ENCODE data around the gene FHOD3. TPM values are rescaled to one million over a fixed set of nuclear protein-coding genes. Genes with fewer than 3 reads are reported as not detected.

The FHOD3 gene
- total RNA-seq, 2 donors from 2014 or later, result 19.8 to 24.9 TPM

DNA sequence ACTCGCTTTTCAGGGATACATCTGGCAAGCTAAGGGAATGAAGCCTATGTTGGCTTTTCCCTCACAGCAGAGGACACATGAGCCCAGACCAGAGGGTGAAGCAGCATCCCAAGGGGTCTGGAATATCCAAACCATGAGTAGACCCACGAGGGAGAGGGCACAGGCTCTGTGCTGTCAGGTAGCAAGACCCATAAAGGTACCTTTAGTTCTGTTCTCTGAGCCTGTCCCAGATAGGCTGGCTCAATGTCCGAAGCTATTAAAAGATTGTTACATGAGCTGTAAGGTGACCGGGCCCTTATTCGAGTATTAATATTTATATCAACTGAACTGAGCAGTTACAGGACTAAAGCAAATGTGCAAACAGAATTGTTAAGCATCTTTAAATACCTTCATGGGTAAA, 479.1 kb downstream of the FHOD3 start:
- TF ChIP-seq, protein P1, sequence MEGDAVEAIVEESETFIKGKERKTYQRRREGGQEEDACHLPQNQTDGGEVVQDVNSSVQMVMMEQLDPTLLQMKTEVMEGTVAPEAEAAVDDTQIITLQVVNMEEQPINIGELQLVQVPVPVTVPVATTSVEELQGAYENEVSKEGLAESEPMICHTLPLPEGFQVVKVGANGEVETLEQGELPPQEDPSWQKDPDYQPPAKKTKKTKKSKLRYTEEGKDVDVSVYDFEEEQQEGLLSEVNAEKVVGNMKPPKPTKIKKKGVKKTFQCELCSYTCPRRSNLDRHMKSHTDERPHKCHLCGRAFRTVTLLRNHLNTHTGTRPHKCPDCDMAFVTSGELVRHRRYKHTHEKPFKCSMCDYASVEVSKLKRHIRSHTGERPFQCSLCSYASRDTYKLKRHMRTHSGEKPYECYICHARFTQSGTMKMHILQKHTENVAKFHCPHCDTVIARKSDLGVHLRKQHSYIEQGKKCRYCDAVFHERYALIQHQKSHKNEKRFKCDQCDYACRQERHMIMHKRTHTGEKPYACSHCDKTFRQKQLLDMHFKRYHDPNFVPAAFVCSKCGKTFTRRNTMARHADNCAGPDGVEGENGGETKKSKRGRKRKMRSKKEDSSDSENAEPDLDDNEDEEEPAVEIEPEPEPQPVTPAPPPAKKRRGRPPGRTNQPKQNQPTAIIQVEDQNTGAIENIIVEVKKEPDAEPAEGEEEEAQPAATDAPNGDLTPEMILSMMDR (IDR thresholded peaks at IDR 0.05), result no peak
- Histone ChIP-seq H3K27me3 (replicated peaks; ENCODE audit: insufficient read depth) (no peaks in the 10 kb centered on the region), H3K27ac (no peak overlapping the region), H3K4me1 (ENCODE audit: control insufficient read depth in 1 of 2, low read depth in 2 of 2) (peaks cover 0 to 10% of the 10 kb centered on the region in 2 donors), H3K4me3 (no peak overlapping the region), H3K9me3 (no peaks in the 10 kb centered on the region), H3K36me3 (peaks cover 3% of the 10 kb centered on the region)
- DNase-seq (ENCODE audit: low spot score), result no peak
- no peak for ATAC-seq (ENCODE audit: insufficient number of reproducible peaks, low FRiP score, low read depth)

DNA sequence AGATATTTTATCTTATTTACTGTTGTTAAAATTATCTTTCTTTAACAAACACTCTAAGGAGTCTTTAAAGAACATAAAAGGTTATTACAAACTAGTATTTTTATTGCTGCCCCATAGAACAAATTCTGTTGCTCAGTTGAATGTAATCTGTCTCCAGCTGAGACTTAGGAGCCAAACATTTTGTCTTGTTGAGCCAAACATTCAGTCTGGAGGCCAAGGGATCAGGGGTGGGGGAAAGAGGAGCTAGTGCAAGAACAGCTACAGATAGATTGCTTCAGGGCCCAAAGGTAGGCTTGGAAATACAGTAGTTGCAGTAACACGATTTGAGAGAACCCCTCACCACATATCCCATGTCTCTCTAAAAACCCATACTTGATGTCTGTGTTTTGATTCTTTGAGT, 480.1 kb downstream of the FHOD3 start:
- Histone ChIP-seq H3K27me3 (replicated peaks; ENCODE audit: insufficient read depth) (no peaks in the 10 kb centered on the region), H3K4me3 (no peak overlapping the region), H3K9me3 (no peaks in the 10 kb centered on the region), H3K4me1 (ENCODE audit: control insufficient read depth in 1 of 2, low read depth in 2 of 2) (peaks cover 0 to 10% of the 10 kb centered on the region in 2 donors), H3K36me3 (peaks cover 3% of the 10 kb centered on the region), H3K27ac (no peak overlapping the region)
- DNase-seq (ENCODE audit: low spot score) (no peak), ATAC-seq (ENCODE audit: insufficient number of reproducible peaks, low FRiP score, low read depth) (no peak)
- TF ChIP-seq, protein P1 (IDR thresholded peaks at IDR 0.05), result no peak

DNA sequence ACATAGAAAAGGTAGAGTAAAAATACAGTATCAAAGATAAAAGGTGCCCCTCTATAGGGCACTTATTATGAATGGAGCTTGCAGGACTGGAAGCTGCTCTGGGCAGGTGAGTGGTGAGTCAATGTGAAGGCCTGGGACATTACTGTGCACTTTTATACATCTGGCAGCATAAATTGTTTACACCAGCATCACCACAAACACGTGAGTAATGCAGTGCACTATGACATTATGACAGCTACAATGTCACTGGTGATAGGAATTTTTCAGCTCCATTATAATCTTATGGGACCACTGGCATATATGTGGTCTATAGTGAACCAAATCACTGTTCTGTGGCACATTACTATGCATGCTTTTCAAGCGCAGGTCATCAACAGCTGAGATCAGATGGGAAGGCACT, 483.2 kb downstream of the FHOD3 start:
- Histone ChIP-seq H3K36me3 (peaks cover 3% of the 10 kb centered on the region), H3K9me3 (no peaks in the 10 kb centered on the region), H3K4me1 (ENCODE audit: control insufficient read depth in 1 of 2, low read depth in 2 of 2) (peaks cover 0 to 3% of the 10 kb centered on the region in 2 donors), H3K27ac (no peak overlapping the region), H3K27me3 (replicated peaks; ENCODE audit: insufficient read depth) (no peaks in the 10 kb centered on the region), H3K4me3 (no peak overlapping the region)
- ATAC-seq (ENCODE audit: insufficient number of reproducible peaks, low FRiP score, low read depth) (no peak), DNase-seq (ENCODE audit: low spot score) (no peak)
- TF ChIP-seq, protein P1 (IDR thresholded peaks at IDR 0.05), result no peak

DNA sequence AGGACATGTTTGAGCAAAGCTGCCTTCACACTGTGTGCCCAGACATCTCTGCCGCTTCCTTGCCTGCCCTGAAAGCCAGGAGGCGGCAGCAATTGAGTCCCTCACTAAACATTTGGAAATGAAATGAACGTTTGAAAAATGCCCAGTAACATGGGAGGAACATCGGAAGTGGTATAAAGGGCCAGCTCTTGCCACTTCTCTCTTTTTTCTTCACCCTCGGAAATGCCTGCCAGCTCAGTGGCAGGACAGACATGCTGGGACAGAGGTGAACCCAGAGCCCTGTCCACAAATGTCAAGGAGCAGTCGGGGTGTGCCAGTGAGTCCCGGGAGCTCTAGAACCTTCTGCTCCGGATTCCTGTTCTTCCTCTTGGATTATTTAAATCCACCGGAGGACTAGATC, 485.2 kb downstream of the FHOD3 start:
- ATAC-seq (ENCODE audit: insufficient number of reproducible peaks, low FRiP score, low read depth) (no peak), DNase-seq (ENCODE audit: low spot score) (no peak)
- Histone ChIP-seq H3K27ac (no peak overlapping the region), H3K27me3 (replicated peaks; ENCODE audit: insufficient read depth) (no peaks in the 10 kb centered on the region), H3K4me3 (no peak overlapping the region), H3K9me3 (no peaks in the 10 kb centered on the region), H3K36me3 (peaks cover 3% of the 10 kb centered on the region), H3K4me1 (ENCODE audit: control insufficient read depth in 1 of 2, low read depth in 2 of 2) (peaks cover 15 to 22% of the 10 kb centered on the region in 2 donors)
- TF ChIP-seq, protein P1 (IDR thresholded peaks at IDR 0.05), result no peak

DNA sequence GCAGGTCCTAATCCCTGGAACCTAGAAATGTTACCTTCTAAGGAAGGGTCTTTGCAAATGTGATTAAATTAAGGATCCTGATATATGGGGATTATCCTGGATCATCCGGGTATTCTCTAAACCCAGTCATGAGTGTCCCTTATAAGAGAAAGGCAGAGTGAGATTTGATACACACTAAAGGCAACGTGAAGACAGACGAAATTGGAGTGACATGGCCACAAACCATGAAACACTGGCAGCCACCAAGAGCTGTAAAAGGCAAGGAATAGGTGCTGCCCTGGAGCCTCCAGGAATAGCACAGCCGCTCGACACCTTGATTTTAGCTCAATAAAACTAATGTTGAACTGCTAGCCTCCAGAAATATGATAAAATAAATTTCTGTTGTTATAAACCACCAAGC, 486.3 kb downstream of the FHOD3 start:
- Histone ChIP-seq H3K4me3 (no peak overlapping the region), H3K27ac (no peak overlapping the region), H3K27me3 (replicated peaks; ENCODE audit: insufficient read depth) (no peaks in the 10 kb centered on the region), H3K4me1 (ENCODE audit: control insufficient read depth in 1 of 2, low read depth in 2 of 2) (peaks cover 15 to 23% of the 10 kb centered on the region in 2 donors), H3K9me3 (no peaks in the 10 kb centered on the region), H3K36me3 (peaks cover 3% of the 10 kb centered on the region)
- ATAC-seq (ENCODE audit: insufficient number of reproducible peaks, low FRiP score, low read depth) (no peak), DNase-seq (ENCODE audit: low spot score) (no peak)
- TF ChIP-seq, protein P1 (IDR thresholded peaks at IDR 0.05), result no peak
